CD8-positive, alpha-beta memory T cell (primary cell): ENCODE data around the gene PRR12. TPM values are rescaled to one million over a fixed set of nuclear protein-coding genes. Genes with fewer than 3 reads are reported as not detected.
A peak's percentile ranks its signal among the peaks of the same experiment; 100 is the strongest.

Source experiments
- CTCF ChIA-PET: fragments of 350-600 bp; sonication (Branson Sonifier 250); formaldehyde crosslinking; loops from one replicate; lab custom pipeline; 2021; ENCODE audit warnings: antibody characterized with exemption; lab: Charles Lee
- POLR2A ChIA-PET: fragments of 350-600 bp; sonication (Branson Sonifier 250); formaldehyde crosslinking; loops from one replicate; lab custom pipeline; 2021; ENCODE audit warnings: antibody characterized with exemption; lab: Charles Lee
- DNase-seq, 5 donors: peaks; one replicate each; pipeline versions ENCODE4 v3.0.0 to v3.0.0-alpha.2; 2020 to 2022; ENCODE audit warnings: mixed read lengths in 1 of 5
- H3K27ac ChIP-seq: one replicate; pipeline ENCODE4 v1.7.0; 2013; ENCODE audit warnings: low read depth, mild to moderate bottlenecking, low read length, moderate library complexity
- H3K27me3 ChIP-seq: 2 replicates; pipeline ENCODE4 v1.7.0; 2013; ENCODE audit warnings: low read length, mild to moderate bottlenecking; ENCODE audit not compliant: insufficient read depth, poor library complexity, severe bottlenecking
- H3K36me3 ChIP-seq: 2 replicates; pipeline ENCODE4 v1.7.0; 2013; ENCODE audit warnings: mild to moderate bottlenecking, low read length, moderate library complexity; ENCODE audit not compliant: insufficient read depth
- H3K4me1 ChIP-seq: 2 replicates; pipeline ENCODE4 v1.7.0; 2013; ENCODE audit warnings: mild to moderate bottlenecking, low read length, moderate library complexity; ENCODE audit not compliant: insufficient read depth
- H3K4me3 ChIP-seq: 2 replicates; pipeline ENCODE4 v1.7.0; 2013; ENCODE audit warnings: mild to moderate bottlenecking, low read length
- H3K9me3 ChIP-seq: 2 replicates; pipeline ENCODE4 v1.7.0; 2013; ENCODE audit warnings: mild to moderate bottlenecking, low read length
- H3K27ac Mint-ChIP-seq, 8 donors: one replicate each; pipeline ENCODE4 v1.8.0; 2020 to 2021; ENCODE audit warnings: mixed read lengths in 8 of 8, mild to moderate bottlenecking in 6 of 8, inconsistent platforms in 3 of 8, moderate library complexity in 3 of 8
- H3K27me3 Mint-ChIP-seq, 2 donors: one replicate each; pipeline ENCODE4 v1.8.0; 2020 to 2021; ENCODE audit warnings: mixed read lengths in 2 of 2, mild to moderate bottlenecking in 1 of 2, moderate library complexity in 1 of 2
- H3K36me3 Mint-ChIP-seq, 3 donors: one replicate each; pipeline ENCODE4 v1.8.0; 2020 to 2021; ENCODE audit warnings: mixed read lengths in 3 of 3, inconsistent platforms in 1 of 3, mild to moderate bottlenecking in 1 of 3
- H3K4me1 Mint-ChIP-seq, 3 donors: one replicate each; pipeline ENCODE4 v1.8.0; 2020 to 2021; ENCODE audit warnings: mixed read lengths in 3 of 3, inconsistent platforms in 1 of 3, mild to moderate bottlenecking in 1 of 3
- H3K4me3 Mint-ChIP-seq, 7 donors: one replicate each; pipeline ENCODE4 v1.8.0; 2020 to 2021; ENCODE audit warnings: mixed read lengths in 7 of 7, mild to moderate bottlenecking in 6 of 7, moderate library complexity in 4 of 7, inconsistent platforms in 2 of 7
- H3K9me3 Mint-ChIP-seq, 5 donors: one replicate each; pipeline ENCODE4 v1.8.0; 2020 to 2022; ENCODE audit warnings: mixed read lengths in 5 of 5, mild to moderate bottlenecking in 3 of 5, moderate library complexity in 2 of 5, inconsistent platforms in 1 of 5
- polyA plus RNA-seq: library from polyadenylated mRNA; unstranded; fragments of 300-500 nt; fragmentation: Illumina TruSeq; gene quantifications from one replicate; pipeline ENCODE4 v1.2.3, GENCODE V29; 2021
- total RNA-seq, 2 experiments: library from RNA; stranded (reverse); gene quantifications; one replicate each; pipeline ENCODE4 v1.2.3, GENCODE V29; 2021

PRR12 gene
- total and polyA plus RNA-seq, 3 experiments from 2014 or later: 0.81 to 27.5 (median 25.9) TPM

GRCh38 chr19:49551531-49551930, 39.5 kb upstream of the PRR12 start:
- H3K36me3 Mint-ChIP-seq: peaks cover 3 to 15% (median 5%) of the 10 kb centered on the region in 3 donors

GRCh38 chr19:49552749-49553148, 38.2 kb upstream of the PRR12 start:
- DNase-seq: peak in 2 of 5 donors; percentile 29 to 74
- H3K36me3 Mint-ChIP-seq: peaks cover 7 to 23% (median 9%) of the 10 kb centered on the region in 3 donors
- ChIA-PET CTCF (interaction anchor here (1.0 to 11.4 kb wide), 4 partner anchors 13 to 49 kb away, joined by 3 to 128 read pairs (median 14); no protein-coding TSS in a partner anchor), POLR2A (interaction anchor here (0.6 to 1.7 kb wide), 5 partner anchors 8 to 325 kb away, joined by 3 to 9 read pairs (median 4); no protein-coding TSS in a partner anchor)
- no peaks in the 10 kb centered on the region for H3K9me3 Mint-ChIP-seq
- peaks cover 0 to 3% of the 10 kb centered on the region in 2 donors for H3K27me3 Mint-ChIP-seq
- H3K4me1 Mint-ChIP-seq: peaks cover 50 to 62% (median 52%) of the 10 kb centered on the region in 3 donors
- no peak overlapping the region for H3K27ac ChIP-seq
- H3K9me3 ChIP-seq: no peaks in the 10 kb centered on the region
- H3K27me3 ChIP-seq: no peaks in the 10 kb centered on the region
- peak overlapping the region; percentile 83 to 97 (median 94) for H3K27ac Mint-ChIP-seq
- peaks cover 16% of the 10 kb centered on the region for H3K36me3 ChIP-seq
- peaks cover 88% of the 10 kb centered on the region for H3K4me1 ChIP-seq
- peak overlapping the region; percentile 59 to 85 (median 80) for H3K4me3 Mint-ChIP-seq
- H3K4me3 ChIP-seq: no peak overlapping the region

More at GRCh38 chr19:49551531-49551930, 39.5 kb upstream of the PRR12 start:
- ChIA-PET CTCF (interaction anchor here (0.8 to 11.4 kb wide), 6 partner anchors 13 to 121 kb away, joined by 3 to 128 read pairs (median 4); no protein-coding TSS in a partner anchor), POLR2A (interaction anchor here (0.8 to 1.5 kb wide), 2 partner anchors 9 to 15 kb away, joined by 4 to 5 read pairs; no protein-coding TSS in a partner anchor)
- no peaks in the 10 kb centered on the region for H3K9me3 Mint-ChIP-seq
- peak overlapping the region in 7 of 8 donors; percentile 23 to 69 (median 42) for H3K27ac Mint-ChIP-seq
- H3K27me3 Mint-ChIP-seq: peaks cover 0 to 3% of the 10 kb centered on the region in 2 donors
- H3K27me3 ChIP-seq: no peaks in the 10 kb centered on the region
- no peaks in the 10 kb centered on the region for H3K9me3 ChIP-seq
- no peak overlapping the region for H3K27ac ChIP-seq
- H3K4me1 ChIP-seq: peaks cover 87% of the 10 kb centered on the region
- H3K4me3 Mint-ChIP-seq: peak overlapping the region in 2 of 7 donors; percentile 11 to 63
- DNase-seq: no peak
- H3K4me3 ChIP-seq: no peak overlapping the region
- peaks cover 7% of the 10 kb centered on the region for H3K36me3 ChIP-seq
- H3K4me1 Mint-ChIP-seq: peaks cover 51 to 64% (median 55%) of the 10 kb centered on the region in 3 donors

- Histone ChIP-seq H3K36me3 (peaks cover 21% of the 10 kb centered on the region), H3K27ac (no peak overlapping the region), H3K9me3 (no peaks in the 10 kb centered on the region), H3K4me3 (peak overlapping the region; percentile 9), H3K27me3 (no peaks in the 10 kb centered on the region), H3K4me1 (peaks cover 89% of the 10 kb centered on the region)
- Mint-ChIP-seq H3K27me3 (peaks cover 0 to 3% of the 10 kb centered on the region in 2 donors), H3K9me3 (no peaks in the 10 kb centered on the region), H3K36me3 (peaks cover 10 to 31% (median 10%) of the 10 kb centered on the region in 3 donors), H3K4me3 (peak overlapping the region; percentile 2 to 74 (median 60)), H3K27ac (peak overlapping the region; percentile 81 to 96 (median 91)), H3K4me1 (peaks cover 54 to 66% (median 55%) of the 10 kb centered on the region in 3 donors)
- DNase-seq: peak in 1 of 5 donors; percentile 62
- POLR2A ChIA-PET: interaction anchor here (0.6 to 1.7 kb wide), 11 partner anchors 9 to 326 kb away, joined by 3 to 13 read pairs (median 4); partner anchors contain the start of gene RCN3
- CTCF ChIA-PET: interaction anchor here (0.7 to 11.4 kb wide), 5 partner anchors 9 to 50 kb away, joined by 3 to 128 read pairs (median 5); no protein-coding TSS in a partner anchor
Observed at GRCh38 chr19:49553451-49554271, 37.3 kb upstream of the PRR12 start.

GRCh38 chr19:49554701-49555181, 36.2 kb upstream of the PRR12 start:
- H3K9me3 Mint-ChIP-seq: no peaks in the 10 kb centered on the region
- Histone ChIP-seq H3K27ac (no peak overlapping the region), H3K36me3 (peaks cover 31% of the 10 kb centered on the region), H3K4me1 (peaks cover 88% of the 10 kb centered on the region), H3K9me3 (no peaks in the 10 kb centered on the region), H3K4me3 (no peak overlapping the region), H3K27me3 (no peaks in the 10 kb centered on the region)
- peaks cover 58 to 67% (median 60%) of the 10 kb centered on the region in 3 donors for H3K4me1 Mint-ChIP-seq
- POLR2A ChIA-PET: interaction anchor here (0.5 to 1.0 kb wide), 6 partner anchors 21 to 86 kb away, joined by 3 to 4 read pairs (median 3); partner anchors contain the start of gene FLT3LG
- peaks cover 0 to 3% of the 10 kb centered on the region in 2 donors for H3K27me3 Mint-ChIP-seq
- CTCF ChIA-PET: interaction anchor here (4.2 to 11.4 kb wide), 2 partner anchors 11 to 16 kb away, joined by 24 to 128 read pairs; no protein-coding TSS in a partner anchor
- peak overlapping the region; percentile 14 to 88 (median 70) for H3K4me3 Mint-ChIP-seq
- peaks cover 12 to 42% (median 12%) of the 10 kb centered on the region in 3 donors for H3K36me3 Mint-ChIP-seq
- peak overlapping the region; percentile 54 to 99 (median 88) for H3K27ac Mint-ChIP-seq
- peak in 4 of 5 donors; percentile 47 to 59 (median 56) for DNase-seq

- POLR2A ChIA-PET: interaction anchor here (0.7 to 1.0 kb wide), 2 partner anchors 82 to 108 kb away, joined by 3 read pairs; partner anchors contain the start of gene FLT3LG
Observed at GRCh38 chr19:49555600-49556411, 35.2 kb upstream of the PRR12 start.

GRCh38 chr19:49556412-49557398, 34.3 kb upstream of the PRR12 start:
- peaks cover 74 to 80% (median 75%) of the 10 kb centered on the region in 3 donors for H3K4me1 Mint-ChIP-seq
- ChIA-PET CTCF (interaction anchor here (11.4 to 11.7 kb wide), 2 partner anchors 8 to 14 kb away, joined by 103 to 128 read pairs; no protein-coding TSS in a partner anchor), POLR2A (interaction anchor here (1.1 kb wide), 1 partner anchor 12 kb away, joined by 6 read pairs; no protein-coding TSS in a partner anchor)
- H3K4me1 ChIP-seq: peaks cover 90% of the 10 kb centered on the region
- DNase-seq: peak; percentile 35 to 74 (median 53)
- peak overlapping the region; percentile 50 for H3K4me3 ChIP-seq
- no peaks in the 10 kb centered on the region for H3K27me3 ChIP-seq
- peak overlapping the region; percentile 47 to 90 (median 84) for H3K4me3 Mint-ChIP-seq
- H3K27ac Mint-ChIP-seq: peak overlapping the region; percentile 60 to 93 (median 86)
- no peaks in the 10 kb centered on the region for H3K9me3 Mint-ChIP-seq
- peaks cover 12 to 51% (median 12%) of the 10 kb centered on the region in 3 donors for H3K36me3 Mint-ChIP-seq
- no peak overlapping the region for H3K27ac ChIP-seq
- H3K27me3 Mint-ChIP-seq: peaks cover 0 to 4% of the 10 kb centered on the region in 2 donors
- H3K9me3 ChIP-seq: no peaks in the 10 kb centered on the region
- peaks cover 35% of the 10 kb centered on the region for H3K36me3 ChIP-seq

More at GRCh38 chr19:49555600-49556411, 35.2 kb upstream of the PRR12 start:
- no peaks in the 10 kb centered on the region for H3K27me3 ChIP-seq
- peaks cover 0 to 4% of the 10 kb centered on the region in 2 donors for H3K27me3 Mint-ChIP-seq
- DNase-seq: peak; percentile 66 to 89 (median 74)
- peaks cover 69 to 75% (median 71%) of the 10 kb centered on the region in 3 donors for H3K4me1 Mint-ChIP-seq
- H3K9me3 Mint-ChIP-seq: no peaks in the 10 kb centered on the region
- peak overlapping the region in 6 of 7 donors; percentile 54 to 84 (median 71) for H3K4me3 Mint-ChIP-seq
- no peak overlapping the region for H3K27ac ChIP-seq
- H3K9me3 ChIP-seq: no peaks in the 10 kb centered on the region
- peak overlapping the region; percentile 37 for H3K4me3 ChIP-seq
- peaks cover 12 to 49% (median 12%) of the 10 kb centered on the region in 3 donors for H3K36me3 Mint-ChIP-seq
- peaks cover 35% of the 10 kb centered on the region for H3K36me3 ChIP-seq
- CTCF ChIA-PET: interaction anchor here (11.4 to 11.7 kb wide), 2 partner anchors 7 to 15 kb away, joined by 103 to 128 read pairs; no protein-coding TSS in a partner anchor
- H3K27ac Mint-ChIP-seq: peak overlapping the region in 6 of 8 donors; percentile 79 to 99 (median 88)
- peaks cover 88% of the 10 kb centered on the region for H3K4me1 ChIP-seq
